Calu3 (cell line): ENCODE results near the gene PXMP2. TPM values are rescaled to one million over a fixed set of nuclear protein-coding genes. Genes with fewer than 3 reads are reported as not detected.

Experiments
- BruUV-seq: library from RNA; stranded (reverse); fragments of 400-500 nt; replicated peaks from 2 replicates; lab custom pipeline; 2021; lab: Mats Ljungman, UMichigan
- CTCF ChIA-PET: fragments of 300-600 bp; sonication (Branson Sonifier 250); formaldehyde crosslinking; loops from one replicate; lab custom pipeline; 2022; ENCODE audit warnings: antibody characterized with exemption; lab: Charles Lee
- DNase-seq: peaks from one replicate; pipeline ENCODE4 v3.0.0; 2022
- H3K27ac Mint-ChIP-seq: one replicate; pipeline ENCODE4 v1.8.0; 2022; ENCODE audit warnings: mixed read lengths; ENCODE audit not compliant: unreplicated experiment
- H3K27me3 Mint-ChIP-seq: one replicate; pipeline ENCODE4 v1.8.0; 2022; ENCODE audit warnings: mixed read lengths; ENCODE audit not compliant: unreplicated experiment
- H3K36me3 Mint-ChIP-seq: one replicate; pipeline ENCODE4 v1.8.0; 2022; ENCODE audit warnings: mild to moderate bottlenecking, moderate library complexity, mixed read lengths; ENCODE audit not compliant: insufficient read depth, unreplicated experiment
- H3K4me1 Mint-ChIP-seq: one replicate; pipeline ENCODE4 v1.8.0; 2022; ENCODE audit warnings: mild to moderate bottlenecking, low read depth, mixed read lengths; ENCODE audit not compliant: unreplicated experiment
- H3K4me3 Mint-ChIP-seq: one replicate; pipeline ENCODE4 v1.8.0; 2022; ENCODE audit warnings: mild to moderate bottlenecking, low read depth, moderate library complexity, mixed read lengths; ENCODE audit not compliant: unreplicated experiment
- H3K9me3 Mint-ChIP-seq: one replicate; pipeline ENCODE4 v1.8.0; 2022; ENCODE audit warnings: low read depth, mixed read lengths; ENCODE audit not compliant: unreplicated experiment
- CTCF ChIP-seq: fragments of 200-600 bp; IDR thresholded peaks from one replicate; pipeline ENCODE4 v1.8.0; 2022; ENCODE audit warnings: antibody characterized with exemption; ENCODE audit not compliant: unreplicated experiment
- intact Hi-C: fragments of 100-400 bp; cut with micrococcal nuclease; formaldehyde crosslinking; loops from one replicate; pipeline ENCODE4 v1.10.0; 2022; ENCODE audit not compliant: unreplicated experiment
- total RNA-seq: library from RNA; stranded (reverse); gene quantifications from 2 replicates; pipeline ENCODE4 v1.2.3, GENCODE V29; 2022

The PXMP2 gene
- total RNA-seq, 1 experiment from 2014 or later: 41.9 TPM

- H3K36me3 Mint-ChIP-seq: peaks cover 63% of the 10 kb centered on the region
- CTCF ChIA-PET: no interaction called here
- no peak for TF ChIP-seq CTCF
- H3K4me3 Mint-ChIP-seq: no peak overlapping the region
- H3K4me1 Mint-ChIP-seq: no peaks in the 10 kb centered on the region
- intact Hi-C loops: no loop called here
- no peaks in the 10 kb centered on the region for H3K27me3 Mint-ChIP-seq
- DNase-seq: no peak
- H3K9me3 Mint-ChIP-seq: no peaks in the 10 kb centered on the region
- H3K27ac Mint-ChIP-seq: no peak overlapping the region
- BruUV-seq: no TSS peak
Measured at GRCh38 chr12:132673288-132674179, 13.9 kb upstream of the PXMP2 start.

GRCh38 chr12:132674561-132674960, 12.8 kb upstream of the PXMP2 start:
- Mint-ChIP-seq H3K9me3 (no peaks in the 10 kb centered on the region), H3K4me3 (no peak overlapping the region), H3K36me3 (peaks cover 59% of the 10 kb centered on the region), H3K27me3 (no peaks in the 10 kb centered on the region), H3K4me1 (no peaks in the 10 kb centered on the region), H3K27ac (no peak overlapping the region)
- intact Hi-C loops: no loop called here
- CTCF ChIA-PET: no interaction called here
- DNase-seq: no peak
- no TSS peak for BruUV-seq
- no peak for TF ChIP-seq CTCF

DNA sequence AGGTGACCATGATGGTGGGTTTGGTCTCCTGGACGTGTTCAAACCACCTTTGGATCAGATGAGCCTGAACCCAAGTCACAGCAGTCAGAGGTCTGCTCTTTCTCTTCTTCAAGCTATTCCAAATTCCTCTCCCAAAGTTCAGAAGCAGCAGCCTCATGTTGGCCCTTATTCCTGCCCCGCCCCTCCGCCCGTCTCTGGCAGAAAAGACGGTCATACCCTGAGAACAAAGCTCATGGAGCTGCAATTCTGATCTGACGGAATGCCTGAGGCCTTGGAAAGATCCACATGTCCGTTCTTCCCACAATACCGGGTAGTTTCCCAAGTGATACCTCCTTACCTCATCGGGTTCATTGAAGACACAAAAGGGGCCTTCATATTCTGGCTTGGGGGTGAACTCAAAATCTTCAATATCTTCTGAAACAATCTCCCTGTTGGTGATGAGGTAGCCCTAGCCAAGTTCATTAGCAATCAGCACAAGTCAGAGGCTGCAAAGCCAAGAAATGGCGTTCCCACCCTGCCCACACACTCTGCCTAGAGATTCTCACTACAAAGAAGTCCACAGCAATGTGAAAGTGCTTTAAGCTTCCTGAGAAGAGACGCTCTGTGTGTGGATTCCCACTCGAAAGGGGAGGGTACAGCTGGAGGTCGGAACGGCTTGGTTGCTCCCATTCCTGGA, 11.5 kb upstream of the PXMP2 start:
- BruUV-seq: no TSS peak
- TF ChIP-seq CTCF: no peak
- no peaks in the 10 kb centered on the region for H3K4me1 Mint-ChIP-seq
- no peak overlapping the region for H3K27ac Mint-ChIP-seq
- DNase-seq: no peak
- peaks cover 56% of the 10 kb centered on the region for H3K36me3 Mint-ChIP-seq
- H3K27me3 Mint-ChIP-seq: no peaks in the 10 kb centered on the region
- intact Hi-C loops: no loop called here
- H3K4me3 Mint-ChIP-seq: no peak overlapping the region
- no peaks in the 10 kb centered on the region for H3K9me3 Mint-ChIP-seq
- CTCF ChIA-PET: no interaction called here

DNA sequence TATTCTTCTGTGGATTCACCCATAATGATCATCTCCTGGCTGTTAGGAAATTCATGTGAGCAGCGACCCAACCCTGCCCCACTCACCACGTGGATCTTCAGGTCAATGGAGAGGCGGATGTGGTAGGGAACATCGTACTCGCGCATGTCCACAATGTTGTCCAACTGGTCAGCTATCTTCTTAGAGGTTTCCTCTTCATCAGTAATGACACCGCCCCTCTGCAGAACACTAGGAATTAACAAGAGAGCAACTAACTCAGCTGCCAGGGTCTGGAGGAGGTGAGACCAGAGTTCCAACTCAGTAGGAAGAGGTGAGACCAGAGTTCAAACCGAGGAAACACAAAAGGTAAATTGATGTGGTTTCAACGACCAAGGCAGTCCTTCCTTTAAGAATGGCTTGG, 9.9 kb upstream of the PXMP2 start:
- Mint-ChIP-seq H3K27ac (no peak overlapping the region), H3K36me3 (peaks cover 55% of the 10 kb centered on the region), H3K4me1 (no peaks in the 10 kb centered on the region), H3K4me3 (no peak overlapping the region), H3K9me3 (no peaks in the 10 kb centered on the region), H3K27me3 (no peaks in the 10 kb centered on the region)
- CTCF ChIA-PET: no interaction called here
- no peak for TF ChIP-seq CTCF
- intact Hi-C loops: no loop called here
- no TSS peak for BruUV-seq
- DNase-seq: no peak
